GM18508 (cell line): ENCODE measurements around the gene WDR43.

ENCODE experiments used
- ATAC-seq: cut with Tn5 transposase; IDR thresholded peaks from one replicate; pipeline ENCODE4 v1.9.1; 2021; ENCODE audit warnings: moderate number of reproducible peaks; ENCODE audit not compliant: insufficient read depth, unreplicated experiment

WDR43 gene

GRCh38 chr2:28989973-28990372 lies 95.5 kb downstream of the WDR43 start:
- no peak for ATAC-seq

GRCh38 chr2:28990445-28990844 lies 96.0 kb downstream of the WDR43 start:
- no peak for ATAC-seq

GRCh38 chr2:28991021-28991420 lies 96.6 kb downstream of the WDR43 start:
- ATAC-seq = no peak

- ATAC-seq = no peak
These were observed 97.0 kb downstream of the WDR43 start for GRCh38 chr2:28991460-28991859.

GRCh38 chr2:28993206-28993960 lies 98.9 kb downstream of the WDR43 start:
- no peak for ATAC-seq

- ATAC-seq = no peak
These were observed 99.6 kb downstream of the WDR43 start for GRCh38 chr2:28994074-28994473.

- ATAC-seq = no peak
These were observed 100.2 kb downstream of the WDR43 start for GRCh38 chr2:28994679-28995078.

GRCh38 chr2:28995765-28996750 lies 101.6 kb downstream of the WDR43 start:
- ATAC-seq = no peak

- ATAC-seq = no peak
These were observed 102.9 kb downstream of the WDR43 start for GRCh38 chr2:28997237-28997846.
